ENCODE results near the gene TAGLN3. TPM values are rescaled to one million over a fixed set of nuclear protein-coding genes. Genes with fewer than 3 reads are reported as not detected.

Gene TAGLN3
- total and polyA plus RNA-seq, 2 of the 13 experiments (the other 11 are each of a cell fraction or from before 2014, with no cell fraction given): 0.51 to 0.91 TPM

DNA sequence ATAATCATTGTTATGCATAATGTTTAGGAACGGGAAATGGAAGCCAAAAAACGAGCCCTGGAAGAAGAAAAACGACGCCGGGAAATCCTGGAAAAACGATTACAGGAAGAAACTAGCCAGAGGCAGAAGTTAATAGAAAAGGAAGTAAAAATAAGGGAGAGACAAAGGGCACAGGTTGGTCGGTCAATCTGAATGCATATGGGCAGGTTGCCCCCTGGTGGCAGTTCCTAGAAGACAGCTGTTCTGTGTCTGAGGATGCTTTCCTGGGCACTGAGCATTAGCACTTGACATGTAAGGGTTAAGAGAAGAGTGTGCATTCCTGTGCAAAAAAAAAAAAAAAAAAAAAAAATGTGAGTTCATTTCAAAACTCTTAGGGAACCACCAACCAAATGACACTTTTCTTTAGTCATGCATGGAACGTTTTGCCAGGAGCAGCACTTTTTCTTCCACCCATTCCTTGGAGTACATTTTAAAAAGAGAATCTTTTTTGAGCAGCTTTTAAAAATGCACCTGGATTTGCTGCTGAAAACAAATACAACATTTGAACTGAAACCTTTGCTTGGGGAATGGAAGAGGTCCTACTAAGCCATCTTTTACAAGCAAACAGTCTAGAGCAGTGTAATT lies 31.0 kb upstream of the TAGLN3 start (continued):
- TF ChIP-seq ZNF570 (CRISPR knock-in tag; IDR thresholded peaks at IDR 0.05; ENCODE audit: borderline replicate concordance): no peak

DNA sequence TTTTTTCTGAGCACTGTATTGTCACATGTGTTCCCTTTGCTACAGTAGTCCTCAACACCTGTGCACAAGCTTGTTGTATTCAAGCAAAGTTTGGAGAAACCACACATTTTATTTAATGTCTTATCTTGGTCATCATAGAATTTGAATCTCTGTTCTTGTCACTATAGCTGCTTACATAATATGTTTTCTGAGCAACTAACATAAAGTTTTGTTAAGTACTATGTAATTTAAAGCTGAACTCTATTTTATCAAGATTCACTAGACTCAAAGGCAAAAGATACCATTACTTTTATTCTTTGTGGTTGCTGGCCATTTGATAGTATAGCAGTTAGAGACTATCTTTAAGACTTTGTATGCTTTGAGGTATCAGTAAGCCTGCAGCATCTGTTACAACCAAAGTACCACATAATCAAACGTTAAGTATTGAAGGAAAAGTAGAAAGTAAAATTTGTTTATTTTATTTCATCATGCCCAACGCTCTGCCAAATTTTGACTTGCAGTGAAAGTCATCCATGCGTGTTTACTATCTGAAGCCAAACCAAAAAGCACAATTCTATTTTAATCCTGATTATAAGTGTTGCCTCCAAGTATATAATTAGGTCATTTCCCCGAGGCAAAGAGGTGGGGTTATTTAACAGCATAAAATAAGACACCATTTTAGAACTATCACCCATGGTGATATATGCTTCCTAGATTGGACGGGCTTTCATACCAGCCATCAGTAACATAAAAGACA lies 30.2 kb upstream of the TAGLN3 start:
- ChIA-PET CTCF (ENCODE audit: low intra/inter-chr PET ratio, low total read pairs) (interaction anchor here (1.6 to 6.1 kb wide), 3 partner anchors 73 to 299 kb away, joined by 6 to 79 read pairs (median 9); no protein-coding TSS in a partner anchor), POLR2A (interaction anchor here (2.0 kb wide), 1 partner anchor 10 kb away, joined by 8 read pairs; the partner anchor contains the start of gene ABHD10)
- ATAC-seq (no peak), FAIRE-seq (no peak), DNase-seq (ENCODE audit: low spot score) (no peak)
- Histone ChIP-seq H3K4me3 (replicated peaks in 1 of 3; ENCODE audit: insufficient read depth in 1 of 3, low read depth in 2 of 3, low read length in 3 of 3) (no peak overlapping the region), H3K9ac (ENCODE audit: insufficient read depth, low read depth, low read length) (no peak overlapping the region), H3K4me1 (ENCODE audit: insufficient read depth, low read length) (peaks cover 10% of the 10 kb centered on the region), H3K4me2 (ENCODE audit: low read depth, low read length) (no peak overlapping the region), H3K79me2 (ENCODE audit: insufficient read depth, low read length) (no peaks in the 10 kb centered on the region), H3K36me3 (replicated peaks in 1 of 2; ENCODE audit: control insufficient read depth in 1 of 2, insufficient read depth in 2 of 2, low read length in 2 of 2) (peaks cover 4 to 5% of the 10 kb centered on the region in 2 experiments; a peak in 3 of 5 replicates), H3K27ac (ENCODE audit: extremely low read length, insufficient read depth, low read length) (no peak overlapping the region), H3K27me3 (ENCODE audit: control insufficient read depth in 1 of 2, insufficient read depth in 2 of 2, low read length in 2 of 2) (no peaks in the 10 kb centered on the region), H3K9me3 (ENCODE audit: low read length) (no peaks in the 10 kb centered on the region), H4K20me1 (ENCODE audit: insufficient read depth, low read length) (no peaks in the 10 kb centered on the region), H2AFZ (ENCODE audit: low read length) (no peak overlapping the region)
- BruUV-seq (replicated peaks): no TSS peak
- intact Hi-C loops (cut with micrococcal nuclease; ENCODE audit: unreplicated experiment): no loop called here
- TF ChIP-seq ARNT (IDR thresholded peaks at IDR 0.05) (no peak), ZNF382 (CRISPR knock-in tag; IDR thresholded peaks at IDR 0.05; ENCODE audit: borderline replicate concordance) (no peak), ZNF263 (CRISPR knock-in tag; IDR thresholded peaks at IDR 0.05) (no peak), TBX3 (IDR thresholded peaks at IDR 0.05; ENCODE audit: borderline replicate concordance) (no peak), PAWR (CRISPR knock-in tag; IDR thresholded peaks at IDR 0.05; ENCODE audit: borderline replicate concordance) (no peak), SALL2 (CRISPR knock-in tag; IDR thresholded peaks at IDR 0.05) (no peak), ZNF567 (CRISPR knock-in tag; IDR thresholded peaks at IDR 0.05; ENCODE audit: borderline replicate concordance) (no peak), ZNF749 (CRISPR knock-in tag; IDR thresholded peaks at IDR 0.05; ENCODE audit: borderline replicate concordance) (no peak), SAFB2 (CRISPR knock-in tag; IDR thresholded peaks at IDR 0.05; ENCODE audit: borderline replicate concordance, low read depth) (no peak), MIER3 (CRISPR knock-in tag; IDR thresholded peaks at IDR 0.05; ENCODE audit: borderline replicate concordance) (no peak), TCF12 (IDR thresholded peaks at IDR 0.05) (no peak), TCF12 (CRISPR knock-in tag; IDR thresholded peaks at IDR 0.05) (no peak), ZSCAN12 (CRISPR knock-in tag; IDR thresholded peaks at IDR 0.05) (no peak)
- TF ChIP-seq, protein P1, sequence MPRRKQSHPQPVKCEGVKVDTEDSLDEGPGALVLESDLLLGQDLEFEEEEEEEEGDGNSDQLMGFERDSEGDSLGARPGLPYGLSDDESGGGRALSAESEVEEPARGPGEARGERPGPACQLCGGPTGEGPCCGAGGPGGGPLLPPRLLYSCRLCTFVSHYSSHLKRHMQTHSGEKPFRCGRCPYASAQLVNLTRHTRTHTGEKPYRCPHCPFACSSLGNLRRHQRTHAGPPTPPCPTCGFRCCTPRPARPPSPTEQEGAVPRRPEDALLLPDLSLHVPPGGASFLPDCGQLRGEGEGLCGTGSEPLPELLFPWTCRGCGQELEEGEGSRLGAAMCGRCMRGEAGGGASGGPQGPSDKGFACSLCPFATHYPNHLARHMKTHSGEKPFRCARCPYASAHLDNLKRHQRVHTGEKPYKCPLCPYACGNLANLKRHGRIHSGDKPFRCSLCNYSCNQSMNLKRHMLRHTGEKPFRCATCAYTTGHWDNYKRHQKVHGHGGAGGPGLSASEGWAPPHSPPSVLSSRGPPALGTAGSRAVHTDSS (CRISPR knock-in tag; conservative IDR thresholded peaks at IDR 0.05): no peak
- TF ChIP-seq, protein P2, sequence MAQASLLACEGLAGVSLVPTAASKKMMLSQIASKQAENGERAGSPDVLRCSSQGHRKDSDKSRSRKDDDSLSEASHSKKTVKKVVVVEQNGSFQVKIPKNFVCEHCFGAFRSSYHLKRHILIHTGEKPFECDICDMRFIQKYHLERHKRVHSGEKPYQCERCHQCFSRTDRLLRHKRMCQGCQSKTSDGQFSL (CRISPR knock-in tag; IDR thresholded peaks at IDR 0.05): no peak
- WGBS (ENCODE audit: low lambda C conversion rate): 80% methylated on average over 5 of the region's 5 CpGs
- in situ Hi-C loops (cut with HindIII; ENCODE audit: extremely low pct_ligation_motif_present, low pct_unique_long_range_greater_than_20kb): no loop called here
